HG03196 (cell line): Measurements from ENCODE around the gene OR10A6.

Experiments
- ATAC-seq: cut with Tn5 transposase; IDR thresholded peaks from one replicate; pipeline ENCODE4 v1.9.1; 2021; ENCODE audit not compliant: unreplicated experiment

Gene OR10A6

GRCh38 chr11:7910286-7910788 lies 20.7 kb downstream of the OR10A6 start:
- ATAC-seq, result no peak

- ATAC-seq, result no peak
Measured at GRCh38 chr11:7909585-7910285, 21.3 kb downstream of the OR10A6 start.

- no peak for ATAC-seq
Measured at GRCh38 chr11:7907121-7907520, 23.9 kb downstream of the OR10A6 start.

- ATAC-seq, result no peak
Measured at GRCh38 chr11:7906481-7906880, 24.6 kb downstream of the OR10A6 start.

GRCh38 chr11:7905961-7906429 lies 25.1 kb downstream of the OR10A6 start:
- no peak for ATAC-seq

GRCh38 chr11:7905549-7905948 lies 25.5 kb downstream of the OR10A6 start:
- ATAC-seq, result no peak

- no peak for ATAC-seq
Measured at GRCh38 chr11:7904917-7905316, 26.2 kb downstream of the OR10A6 start.

- no peak for ATAC-seq
Measured at GRCh38 chr11:7903940-7904339, 27.1 kb downstream of the OR10A6 start.

GRCh38 chr11:7901319-7901854 lies 29.7 kb downstream of the OR10A6 start:
- no peak for ATAC-seq

GRCh38 chr11:7900686-7901085 lies 30.4 kb downstream of the OR10A6 start:
- no peak for ATAC-seq

GRCh38 chr11:7899418-7899817 lies 31.6 kb downstream of the OR10A6 start:
- no peak for ATAC-seq

GRCh38 chr11:7898666-7899283 lies 32.3 kb downstream of the OR10A6 start:
- ATAC-seq, result no peak

- ATAC-seq, result no peak
Measured at GRCh38 chr11:7896009-7896785, 34.9 kb downstream of the OR10A6 start.

GRCh38 chr11:7894251-7894650 lies 36.8 kb downstream of the OR10A6 start:
- ATAC-seq, result no peak

- no peak for ATAC-seq
Measured at GRCh38 chr11:7893796-7894195, 37.3 kb downstream of the OR10A6 start.

- peak; percentile 53 for ATAC-seq
Measured at GRCh38 chr11:7892840-7893254, 38.2 kb downstream of the OR10A6 start.

GRCh38 chr11:7892059-7892699 lies 38.9 kb downstream of the OR10A6 start:
- ATAC-seq, result peak; percentile 40

- no peak for ATAC-seq
Measured at GRCh38 chr11:7890417-7891172, 40.5 kb downstream of the OR10A6 start.

GRCh38 chr11:7889985-7890384 lies 41.1 kb downstream of the OR10A6 start:
- ATAC-seq, result no peak

- no peak for ATAC-seq
Measured at GRCh38 chr11:7882860-7883259, 48.2 kb downstream of the OR10A6 start.
